Fibroblast of mammary gland (primary cell): ENCODE data around the gene WDFY2.

Source experiments
- DNase-seq: peaks from one replicate; pipeline ENCODE4 v3.0.0-alpha.2; 2010; ENCODE audit warnings: low read depth
- H3K4me3 ChIP-seq: 2 replicates; pipeline ENCODE4 v1.5.1; 2011; ENCODE audit warnings: low read depth, mild to moderate bottlenecking, low read length, moderate library complexity; ENCODE audit not compliant: control insufficient read depth
- CTCF ChIP-seq: conservative IDR thresholded peaks from 2 replicates; pipeline ENCODE4 v1.5.1; 2011; ENCODE audit warnings: low read depth, low read length, inconsistent platforms; ENCODE audit not compliant: control insufficient read depth, insufficient read depth

WDFY2 gene

GRCh38 chr13:51772781-51773180 lies 188.5 kb downstream of the WDFY2 start:
- TF ChIP-seq CTCF = no peak
- no peak overlapping the region for H3K4me3 ChIP-seq
- DNase-seq = no peak

- no peak for DNase-seq
- no peak for TF ChIP-seq CTCF
- H3K4me3 ChIP-seq = no peak overlapping the region
These were observed 189.3 kb downstream of the WDFY2 start for GRCh38 chr13:51773515-51773914.

- TF ChIP-seq CTCF = no peak
- DNase-seq = no peak
- H3K4me3 ChIP-seq = no peak overlapping the region
These were observed 191.9 kb downstream of the WDFY2 start for GRCh38 chr13:51776179-51776578.

- TF ChIP-seq CTCF = no peak
- no peak overlapping the region for H3K4me3 ChIP-seq
- no peak for DNase-seq
These were observed 193.7 kb downstream of the WDFY2 start for GRCh38 chr13:51777921-51778320.

GRCh38 chr13:51778392-51778791 lies 194.1 kb downstream of the WDFY2 start:
- H3K4me3 ChIP-seq = no peak overlapping the region
- no peak for TF ChIP-seq CTCF
- DNase-seq = no peak

GRCh38 chr13:51780099-51780498 lies 195.8 kb downstream of the WDFY2 start:
- no peak overlapping the region for H3K4me3 ChIP-seq
- TF ChIP-seq CTCF = no peak
- no peak for DNase-seq
